ENCODE data around the gene MAP2.

Gene MAP2

DNA sequence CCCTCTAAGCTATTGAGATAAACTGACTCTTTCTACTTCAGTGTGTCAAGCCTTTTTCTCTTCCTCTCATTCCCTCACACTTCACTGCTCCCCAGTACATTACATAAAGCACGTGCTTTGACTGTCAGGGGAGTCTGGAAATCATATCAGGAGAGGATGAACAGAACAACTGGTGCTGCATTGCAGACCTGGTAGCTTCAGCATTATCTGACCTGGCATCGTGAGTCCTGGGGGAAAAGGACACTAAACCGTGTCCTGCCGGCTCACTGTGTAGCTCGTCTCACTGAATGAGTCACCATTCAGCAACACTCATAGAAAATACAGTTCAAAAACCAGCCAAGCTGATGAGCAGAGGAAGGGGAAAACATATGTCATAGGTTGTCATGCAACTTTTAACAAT is 239.3 kb downstream of the MAP2 start:
- peak; percentile 29 for DNase-seq

GRCh38 chr2:209663656-209664055 is 239.8 kb downstream of the MAP2 start:
- no peak for DNase-seq

DNA sequence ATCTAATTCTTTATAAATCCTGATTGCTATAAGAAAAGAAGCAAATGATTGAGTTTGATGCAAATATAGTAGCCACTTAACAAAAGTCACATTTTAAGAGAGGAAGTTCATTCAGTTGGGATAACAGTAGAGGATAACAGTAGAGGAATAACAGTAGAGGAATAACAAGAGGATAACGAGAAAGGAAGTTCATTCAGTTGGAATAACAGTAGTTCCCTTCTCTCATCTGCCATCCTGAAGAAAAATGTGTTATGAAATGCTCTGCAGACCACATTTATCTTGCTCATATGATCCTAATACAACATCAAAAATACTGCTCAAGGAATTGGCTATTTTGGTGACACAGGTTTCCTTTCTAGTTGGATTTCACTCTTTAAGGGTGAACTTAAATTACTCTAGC is 242.4 kb downstream of the MAP2 start:
- DNase-seq: no peak

DNA sequence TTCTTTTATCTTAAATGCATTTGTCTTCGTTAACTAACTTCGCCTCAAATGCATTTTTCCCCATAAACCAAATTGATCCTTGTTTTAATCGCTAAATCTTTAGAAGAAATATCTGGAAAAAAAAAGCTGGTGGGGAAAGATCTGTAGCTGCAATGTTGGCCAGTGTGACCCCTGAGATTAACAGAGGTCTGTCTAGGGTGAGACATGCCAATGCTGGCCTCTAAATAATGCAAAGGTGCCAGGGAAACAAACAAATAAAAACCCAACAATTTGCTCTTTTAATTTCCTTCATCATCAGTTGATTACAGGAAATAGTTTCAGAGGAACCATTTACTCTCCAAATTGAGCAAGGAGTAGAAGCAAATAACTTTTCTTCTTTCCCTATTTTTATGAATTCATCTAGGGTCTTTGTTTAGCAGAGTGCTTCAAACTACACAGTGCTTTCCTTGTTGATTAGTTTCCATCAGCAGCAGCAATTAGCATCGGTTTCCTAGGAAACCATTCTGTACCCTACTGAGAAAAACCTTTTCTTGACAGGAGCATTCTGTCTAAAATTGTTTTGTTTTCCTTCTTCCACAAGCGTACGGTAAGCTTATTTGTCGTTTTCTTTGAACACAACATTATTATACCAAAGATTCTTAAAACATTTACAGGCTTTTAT is 247.3 kb downstream of the MAP2 start:
- no peak for DNase-seq

GRCh38 chr2:209673811-209674210 is 250.0 kb downstream of the MAP2 start:
- no peak for DNase-seq

GRCh38 chr2:209680596-209680995 is 256.7 kb downstream of the MAP2 start:
- no peak for DNase-seq

GRCh38 chr2:209681201-209681735 is 257.4 kb downstream of the MAP2 start:
- no peak for DNase-seq

DNA sequence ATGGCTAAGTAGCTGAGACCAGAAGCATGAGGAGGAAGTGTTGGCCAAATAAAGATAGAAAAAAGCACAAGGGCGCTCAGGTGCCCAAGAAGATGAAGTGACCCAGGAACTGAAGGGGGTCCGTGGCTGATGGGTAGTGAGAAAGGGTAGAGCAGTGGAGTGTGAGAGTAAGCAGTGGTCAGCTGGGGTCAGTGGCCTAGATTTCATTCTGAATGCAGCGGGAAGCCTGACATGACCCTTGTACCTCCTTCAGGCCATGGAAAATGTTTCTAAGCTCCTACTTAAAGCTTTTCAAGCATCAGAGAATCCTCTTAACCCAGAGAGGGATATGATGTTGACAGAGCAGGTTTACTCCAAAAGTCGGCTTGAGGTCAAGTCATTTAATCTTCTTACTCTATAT is 258.8 kb downstream of the MAP2 start:
- DNase-seq: no peak

DNA sequence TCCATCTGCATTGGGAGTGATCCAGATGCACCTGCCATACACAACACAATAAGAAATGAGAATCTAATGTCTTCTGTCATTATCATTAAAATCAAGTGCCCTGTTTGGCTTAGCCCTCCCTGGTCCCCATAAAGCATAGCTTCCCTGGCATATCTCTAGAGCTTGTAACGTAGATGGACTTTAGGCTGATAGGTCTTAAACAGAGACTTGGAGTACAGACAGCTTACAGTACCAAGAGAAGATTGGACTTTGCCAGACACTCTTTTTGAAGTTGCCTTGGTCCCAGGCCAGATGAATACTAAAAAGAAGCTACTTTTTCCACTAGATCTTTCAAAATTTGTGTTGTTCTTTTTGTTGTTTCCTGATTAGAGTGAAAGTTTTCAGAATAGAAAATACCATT is 261.5 kb downstream of the MAP2 start:
- no peak for DNase-seq

GRCh38 chr2:209685963-209686362 is 262.1 kb downstream of the MAP2 start:
- no peak for DNase-seq

DNA sequence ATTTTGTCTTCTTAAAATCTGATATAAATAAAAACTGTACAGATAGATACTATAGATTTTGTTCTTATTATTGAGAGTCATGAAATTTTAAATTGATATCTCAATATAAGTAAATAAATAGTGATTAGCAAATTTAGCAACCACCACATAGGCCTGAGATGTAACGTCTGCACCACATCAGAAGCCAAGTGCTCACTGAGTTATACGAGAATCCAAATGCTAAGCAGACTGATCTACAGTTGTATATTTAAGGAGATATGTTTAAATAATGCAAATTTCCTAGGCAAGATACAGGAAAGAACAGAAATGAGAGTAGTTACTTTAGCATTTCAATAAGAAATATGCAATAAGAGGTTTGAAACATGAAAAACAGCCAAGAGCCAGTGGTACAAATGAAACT is 262.6 kb downstream of the MAP2 start:
- DNase-seq: no peak

DNA sequence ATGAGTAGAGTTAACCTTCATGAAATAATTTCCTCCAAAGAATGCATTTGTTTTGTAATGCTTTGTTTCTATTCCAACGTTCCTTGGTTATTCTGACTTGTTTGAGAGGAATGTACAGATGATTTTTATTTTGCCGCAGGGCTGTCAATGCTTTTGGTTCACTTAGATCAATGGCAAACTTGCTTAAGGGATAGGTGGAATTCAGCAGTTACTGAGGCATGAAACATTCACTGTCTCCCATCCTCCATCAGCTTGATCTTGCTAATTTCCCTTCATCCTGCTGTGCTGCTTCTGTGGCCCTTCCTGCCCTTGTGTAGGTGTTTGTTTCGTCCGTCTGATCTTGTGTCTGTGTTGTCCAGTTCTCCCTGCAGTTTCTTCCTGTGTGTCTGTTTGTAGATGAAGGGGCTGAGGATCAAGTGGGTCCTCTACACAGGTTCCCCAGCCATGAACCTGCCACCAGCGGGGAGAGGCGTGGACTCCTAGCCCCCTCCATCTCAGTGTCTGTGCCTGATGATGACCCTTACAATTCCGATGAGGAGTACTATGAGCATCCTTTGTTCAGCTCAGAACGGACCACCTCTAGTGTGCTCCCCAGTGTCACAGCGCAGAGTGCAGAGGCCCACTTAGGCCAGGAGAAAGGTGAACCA is 263.6 kb downstream of the MAP2 start:
- no peak for DNase-seq

GRCh38 chr2:209688385-209688784 is 264.5 kb downstream of the MAP2 start:
- DNase-seq: no peak

DNA sequence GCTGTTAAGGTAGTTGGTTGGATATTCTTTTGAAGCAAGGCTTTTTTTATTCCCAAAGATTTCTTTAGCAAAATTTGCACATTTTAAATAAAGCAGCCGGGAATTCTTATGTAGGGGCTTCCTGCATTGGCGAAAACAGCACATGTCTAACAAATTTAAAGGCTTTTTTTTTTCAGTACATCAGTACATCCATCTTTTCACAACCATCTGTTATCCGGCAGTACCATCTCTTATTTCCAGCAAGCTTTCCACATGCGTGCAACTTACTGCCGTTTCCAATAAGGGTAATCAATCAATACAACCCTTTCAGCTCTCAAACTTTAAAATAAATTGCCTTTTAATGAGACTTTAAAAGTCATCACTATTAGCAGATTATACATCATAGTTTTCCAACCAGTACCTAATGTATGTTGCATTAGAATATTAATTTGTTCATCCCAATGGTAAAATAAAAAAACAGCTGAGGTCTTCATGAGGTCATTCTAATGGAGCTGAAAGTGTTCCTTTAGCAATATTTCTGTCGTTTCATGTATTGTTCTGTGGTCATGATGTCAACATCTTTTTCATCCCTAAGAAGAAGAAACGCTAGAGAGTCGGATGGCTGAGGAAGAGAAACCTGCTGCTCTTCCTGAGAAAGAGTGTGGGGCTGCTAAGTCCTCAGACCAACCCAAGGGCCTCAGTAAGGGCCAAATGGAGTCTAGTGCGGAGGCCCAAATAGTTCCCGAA is 266.3 kb downstream of the MAP2 start:
- DNase-seq: no peak

DNA sequence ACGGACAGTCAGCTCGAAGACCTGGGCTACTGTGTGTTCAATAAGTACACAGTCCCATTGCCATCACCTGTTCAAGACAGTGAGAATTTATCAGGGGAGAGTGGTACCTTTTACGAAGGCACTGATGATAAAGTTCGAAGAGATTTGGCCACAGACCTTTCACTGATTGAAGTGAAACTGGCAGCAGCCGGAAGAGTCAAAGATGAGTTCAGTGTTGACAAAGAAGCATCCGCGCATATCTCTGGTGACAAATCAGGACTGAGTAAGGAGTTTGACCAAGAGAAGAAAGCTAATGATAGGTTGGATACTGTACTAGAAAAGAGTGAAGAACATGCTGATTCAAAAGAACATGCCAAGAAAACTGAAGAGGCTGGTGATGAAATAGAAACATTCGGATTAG is 270.9 kb downstream of the MAP2 start:
- no peak for DNase-seq

DNA sequence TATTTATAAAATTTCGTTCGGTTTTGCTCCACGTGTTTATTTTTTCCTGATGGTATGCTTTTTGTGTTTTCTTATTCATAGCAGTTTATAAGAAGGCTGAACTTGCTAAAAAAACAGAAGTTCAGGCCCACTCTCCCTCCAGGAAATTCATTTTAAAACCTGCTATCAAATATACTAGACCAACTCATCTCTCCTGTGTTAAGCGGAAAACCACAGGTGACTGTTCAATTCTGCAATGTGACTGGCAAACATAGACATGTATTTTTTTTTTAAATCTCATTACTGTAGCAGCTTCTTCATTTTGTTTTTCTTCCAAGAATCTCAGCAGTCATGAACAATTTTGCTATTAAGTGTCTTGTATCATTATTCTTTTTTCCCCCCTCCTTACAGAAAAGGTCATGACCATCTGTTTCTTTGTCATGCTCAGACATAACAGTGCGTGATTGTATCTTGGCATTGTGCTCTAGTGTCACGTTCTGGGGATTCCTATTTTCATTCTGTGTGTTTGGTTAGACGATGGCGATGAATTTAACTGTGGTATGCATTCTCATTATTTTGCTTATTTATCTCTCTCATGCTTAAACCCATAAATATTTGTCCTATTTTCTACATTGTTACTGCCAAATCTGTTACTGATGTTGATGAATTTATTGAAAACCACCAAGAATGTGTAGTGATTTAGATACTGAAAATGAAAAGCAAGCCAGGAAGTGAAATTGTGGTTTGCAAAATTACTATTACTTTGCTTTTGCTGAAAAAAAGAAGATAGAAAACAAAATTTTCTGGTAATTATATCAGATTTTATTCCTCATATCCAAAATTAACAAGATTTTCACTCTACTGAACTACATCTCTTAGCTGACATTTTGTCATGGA is 273.2 kb downstream of the MAP2 start:
- DNase-seq: no peak

- DNase-seq: no peak
Observed at GRCh38 chr2:209702775-209703174, 278.9 kb downstream of the MAP2 start.

GRCh38 chr2:209713219-209713618 is 289.4 kb downstream of the MAP2 start:
- DNase-seq: no peak

- DNase-seq: no peak
Observed at GRCh38 chr2:209719034-209719433, 295.2 kb downstream of the MAP2 start.

DNA sequence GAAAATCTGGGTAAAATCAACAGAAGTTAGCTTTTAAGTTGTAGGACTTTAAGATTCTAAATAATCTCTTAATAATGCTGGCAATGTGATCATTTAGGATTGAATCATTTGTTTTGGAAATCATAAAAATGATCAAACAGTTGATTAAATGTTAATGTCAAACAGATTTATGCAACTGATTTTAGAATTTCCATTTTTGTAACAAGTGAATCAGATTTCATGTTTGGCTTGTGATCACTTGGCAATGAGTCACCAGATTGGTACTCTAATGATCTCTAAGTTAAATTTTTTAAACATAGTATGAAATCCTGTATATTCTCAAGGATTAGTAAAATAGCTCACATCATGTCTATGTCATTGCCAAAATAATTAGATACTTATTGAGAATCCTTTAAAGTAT is 297.6 kb downstream of the MAP2 start:
- no peak for DNase-seq

GRCh38 chr2:209726311-209726710 is 302.5 kb downstream of the MAP2 start:
- DNase-seq: no peak

GRCh38 chr2:209727077-209727476 is 303.2 kb downstream of the MAP2 start:
- DNase-seq: no peak

- DNase-seq: no peak
Observed at GRCh38 chr2:209734805-209735204, 311.0 kb downstream of the MAP2 start.

Measured in NCI-H1092 treated with DMSO at 0.1 percent for 48 hours (cell line).